IMR-90 (cell line): Measurements from ENCODE around the gene KDM5B. TPM values are rescaled to one million over a fixed set of nuclear protein-coding genes. Genes with fewer than 3 reads are reported as not detected.
A peak's percentile ranks its signal among the peaks of the same experiment; 100 is the strongest.

Experiments used
- ATAC-seq: fragments of 200-7000 bp; cut with Tn5 transposase; 2 replicates; pipeline ENCODE4 v1.9.1; 2020; ENCODE audit warnings: low read depth, mild to moderate bottlenecking, moderate library complexity
- BruUV-seq: library from RNA; stranded (reverse); fragments of 400-500 nt; replicated peaks from 2 replicates; lab custom pipeline; 2021; lab: Mats Ljungman, UMichigan
- CTCF ChIA-PET: fragments of 300-600 bp; formaldehyde crosslinking; extraction: SDS; loops from one replicate; lab custom pipeline; 2021; ENCODE audit warnings: antibody characterized with exemption; lab: Yijun Ruan, JAX
- POLR2A ChIA-PET: fragments of 300-600 bp; sonication (Branson Sonifier 250); formaldehyde crosslinking; loops from one replicate; lab custom pipeline; 2022; ENCODE audit warnings: antibody characterized with exemption; ENCODE audit not compliant: unreplicated experiment; lab: Charles Lee
- DNase-seq: peaks from one replicate; pipeline ENCODE4 v3.0.0; 2013
- H2AFZ ChIP-seq: replicated peaks from 2 replicates; pipeline ENCODE3; 2013; ENCODE audit warnings: low read length, mild to moderate bottlenecking; ENCODE audit not compliant: poor library complexity
- H2AK5ac ChIP-seq: 2 replicates; pipeline ENCODE4 v1.6.1; 2013; ENCODE audit warnings: low read depth, low read length, inconsistent platforms
- H2AK9ac ChIP-seq: replicated peaks from 2 replicates; pipeline ENCODE3; 2013; ENCODE audit warnings: mild to moderate bottlenecking, low read depth, low read length, moderate library complexity; ENCODE audit not compliant: poor library complexity
- H2BK120ac ChIP-seq: 2 replicates; pipeline ENCODE4 v1.6.1; 2013; ENCODE audit warnings: low read depth, low read length, inconsistent platforms
- H2BK15ac ChIP-seq: 3 replicates; pipeline ENCODE4 v1.6.1; 2013; ENCODE audit warnings: low read depth, low read length, inconsistent platforms
- H2BK20ac ChIP-seq: 2 replicates; pipeline ENCODE4 v1.6.1; 2013; ENCODE audit warnings: low read depth, mild to moderate bottlenecking, inconsistent platforms, low read length, moderate library complexity
- H2BK5ac ChIP-seq: 2 replicates; pipeline ENCODE4 v1.6.1; 2013; ENCODE audit warnings: mild to moderate bottlenecking, low read depth, low read length, inconsistent platforms; ENCODE audit not compliant: poor library complexity, severe bottlenecking
- H3K14ac ChIP-seq: replicated peaks from 2 replicates; pipeline ENCODE4 v1.6.1; 2013; ENCODE audit warnings: low read depth, low read length, inconsistent platforms
- H3K18ac ChIP-seq: 2 replicates; pipeline ENCODE4 v1.6.1; 2013; ENCODE audit warnings: low read depth, low read length, control low read depth
- H3K23ac ChIP-seq: 2 replicates; pipeline ENCODE4 v1.6.1; 2013; ENCODE audit warnings: low read depth, low read length, inconsistent platforms
- H3K27ac ChIP-seq: 2 replicates; pipeline ENCODE4 v1.5.1; 2013; ENCODE audit warnings: mild to moderate bottlenecking, control low read depth, low read length; ENCODE audit not compliant: insufficient read depth
- H3K27me3 ChIP-seq: 2 replicates; pipeline ENCODE4 v1.6.1; 2013; ENCODE audit warnings: low read length; ENCODE audit not compliant: control insufficient read depth, insufficient read depth
- H3K36me3 ChIP-seq: 2 replicates; pipeline ENCODE4 v1.6.1; 2013; ENCODE audit warnings: low read length, mixed read lengths; ENCODE audit not compliant: control insufficient read depth, insufficient read depth
- H3K4ac ChIP-seq: 2 replicates; pipeline ENCODE4 v1.6.1; 2013; ENCODE audit warnings: low read depth, low read length, inconsistent platforms
- H3K4me1 ChIP-seq: 2 replicates; pipeline ENCODE4 v1.6.1; 2013; ENCODE audit warnings: low read length, mixed read lengths; ENCODE audit not compliant: control insufficient read depth, insufficient read depth
- H3K4me2 ChIP-seq: 2 replicates; pipeline ENCODE4 v1.6.1; 2013; ENCODE audit warnings: low read depth, mild to moderate bottlenecking, control low read depth, low read length, moderate library complexity
- H3K4me3 ChIP-seq: 2 replicates; pipeline ENCODE4 v1.5.1; 2013; ENCODE audit warnings: low read depth, mild to moderate bottlenecking, control low read depth, low read length, moderate library complexity; ENCODE audit not compliant: insufficient read depth
- H3K56ac ChIP-seq: 2 replicates; pipeline ENCODE4 v1.6.1; 2013; ENCODE audit warnings: low read length, inconsistent platforms; ENCODE audit not compliant: insufficient read depth; ENCODE audit errors: extremely low read depth
- H3K79me1 ChIP-seq, 2 experiments: 2 replicates each; pipeline ENCODE4 v1.6.1; 2013; ENCODE audit warnings: low read length in 2 of 2, inconsistent platforms in 1 of 2, low read depth in 1 of 2
- H3K9ac ChIP-seq: 2 replicates; pipeline ENCODE4 v1.6.1; 2013; ENCODE audit warnings: low read depth, low read length, control low read depth
- H3K9me1 ChIP-seq: 2 replicates; pipeline ENCODE4 v1.6.1; 2013; ENCODE audit warnings: low read length, inconsistent platforms; ENCODE audit not compliant: insufficient read depth
- H3K9me3 ChIP-seq: 2 replicates; pipeline ENCODE4 v1.6.1; 2013; ENCODE audit warnings: low read length; ENCODE audit not compliant: control insufficient read depth, insufficient read depth
- H4K20me1 ChIP-seq: 2 replicates; pipeline ENCODE4 v1.6.1; 2013; ENCODE audit warnings: low read length, inconsistent platforms; ENCODE audit not compliant: insufficient read depth
- H4K5ac ChIP-seq: 2 replicates; pipeline ENCODE4 v1.6.1; 2013; ENCODE audit warnings: mild to moderate bottlenecking, low read depth, low read length, control low read depth
- H4K8ac ChIP-seq, 2 experiments: 2 replicates each; pipeline ENCODE4 v1.6.1; 2013; ENCODE audit warnings: low read depth in 2 of 2, low read length in 2 of 2, control low read depth in 1 of 2, inconsistent platforms in 1 of 2
- H4K91ac ChIP-seq: 2 replicates; pipeline ENCODE4 v1.6.1; 2013; ENCODE audit warnings: low read depth, low read length, inconsistent platforms; ENCODE audit not compliant: insufficient read depth
- CEBPB ChIP-seq: IDR thresholded peaks from 2 replicates; pipeline ENCODE4 v1.6.1; 2012; ENCODE audit warnings: low read depth, low read length, improper control_type of control experiment
- CHD1 ChIP-seq: IDR thresholded peaks from 2 replicates; pipeline ENCODE4 v1.6.1; 2012; ENCODE audit warnings: low read depth, low read length, improper control_type of control experiment
- FOS ChIP-seq: fragments of 150-350 bp; IDR thresholded peaks from 2 replicates; pipeline ENCODE4 v1.6.1; 2016; ENCODE audit warnings: low read depth, low read length
- MAZ ChIP-seq: IDR thresholded peaks from 2 replicates; pipeline ENCODE4 v1.6.1; 2012; ENCODE audit warnings: low read depth, mild to moderate bottlenecking, low read length, improper control_type of control experiment, moderate library complexity, borderline replicate concordance
- POLR2A ChIP-seq: IDR thresholded peaks from 2 replicates; pipeline ENCODE4 v1.6.1; 2012; ENCODE audit warnings: mild to moderate bottlenecking, low read depth, low read length
- RCOR1 ChIP-seq: IDR thresholded peaks from 2 replicates; pipeline ENCODE4 v1.6.1; 2012; ENCODE audit warnings: mild to moderate bottlenecking, low read length, improper control_type of control experiment; ENCODE audit not compliant: insufficient replicate concordance
- USF2 ChIP-seq: fragments of 150-350 bp; IDR thresholded peaks from 2 replicates; pipeline ENCODE4 v1.6.1; 2017; ENCODE audit warnings: mild to moderate bottlenecking, antibody characterized with exemption, low read length, low read depth
- WGBS, 2 experiments: methylation state at CpG; one replicate each; pipeline versions ENCODE4 v1.1.5 to v1.1.7; 2013; ENCODE audit warnings: missing lambda C conversion rate in 2 of 2; ENCODE audit not compliant: insufficient read length in 1 of 2; ENCODE audit errors: extremely low coverage in 2 of 2; 5-methylcytosine and 5-hydroxymethylcytosine counted together
- dilution Hi-C: fragments of 300-500 bp; cut with HindIII; formaldehyde crosslinking; loops from one replicate; pipeline ENCODE4 v1.14.3; 2018; ENCODE audit warnings: low sequenced_read_pairs; ENCODE audit not compliant: unreplicated experiment
- in situ Hi-C: fragments of 300-500 bp; cut with MboI; formaldehyde crosslinking; loops from 3 replicates; pipeline ENCODE4 v1.14.3; 2019; ENCODE audit warnings: low sequenced_read_pairs, inconsistent platforms, mixed read lengths
- intact Hi-C: fragments of 100-400 bp; cut with micrococcal nuclease; formaldehyde crosslinking; loops from 2 replicates; pipeline ENCODE4 v1.10.0; 2022
- polyA plus RNA-seq, 3 experiments: library from polyadenylated mRNA; depleted of rRNA; stranded (reverse); fragments of >200 nt; gene quantifications; 2 replicates each; pipeline ENCODE4 v1.2.3, GENCODE V29; 2012; ENCODE audit warnings: low replicate concordance in 1 of 3
- total RNA-seq: library from RNA; depleted of rRNA; stranded (reverse); fragments of >200 nt; gene quantifications from 2 replicates; pipeline ENCODE4 v1.2.3, GENCODE V29; 2012

Gene KDM5B
- total and polyA plus RNA-seq, 2 of the 4 experiments (the other 2 are of a cell fraction) = 28.8 to 82.1 TPM

- Histone ChIP-seq H3K14ac (no peak overlapping the region), H3K4me1 (no peaks in the 10 kb centered on the region), H2BK120ac (no peak overlapping the region), H4K5ac (no peak overlapping the region), H3K27ac (no peak overlapping the region), H4K8ac (no peak overlapping the region), H2BK15ac (no peak overlapping the region), H3K9ac (no peak overlapping the region), H3K9me3 (no peaks in the 10 kb centered on the region), H2AK5ac (no peak overlapping the region), H4K91ac (no peak overlapping the region), H3K56ac (no peak overlapping the region), H3K23ac (no peak overlapping the region), H3K79me1 (no peaks in the 10 kb centered on the region), H3K27me3 (peaks cover 84% of the 10 kb centered on the region), H3K9me1 (no peaks in the 10 kb centered on the region), H2AFZ (no peak overlapping the region), H2BK20ac (no peak overlapping the region), H3K4ac (no peak overlapping the region), H3K4me2 (no peak overlapping the region), H3K36me3 (no peaks in the 10 kb centered on the region), H3K18ac (no peak overlapping the region), H4K20me1 (peaks cover 3% of the 10 kb centered on the region; the same call in 1 of the 2 replicates), H2BK5ac (no peak overlapping the region), H2AK9ac (no peak overlapping the region), H3K4me3 (no peak overlapping the region)
- in situ Hi-C loops = no loop called here
- ATAC-seq = no peak
- 40% methylated on average over 1 of the region's 3 CpGs; no CpG with 5 or more reads in 1 of the 2 experiments for WGBS, 2 experiments
- CTCF ChIA-PET = interaction anchor here (0.6 kb wide), 1 partner anchor 279 kb away, joined by 7 read pairs; no protein-coding TSS in a partner anchor
- DNase-seq = no peak
- BruUV-seq = no TSS peak
- dilution Hi-C loops = no loop called here
- POLR2A ChIA-PET = interaction anchor here (0.5 kb wide), 1 partner anchor 360 kb away, joined by 5 read pairs; no protein-coding TSS in a partner anchor
- intact Hi-C loops = no loop called here
- no peak for TF ChIP-seq RCOR1
- no peak for TF ChIP-seq POLR2A
- TF ChIP-seq CHD1 = no peak
- 0 out of 2 replicates have a peak, but pooled peaks have one; percentile 27 for TF ChIP-seq CEBPB
- no peak for TF ChIP-seq FOS
- TF ChIP-seq MAZ = no peak
- TF ChIP-seq USF2 = no peak
Observed at GRCh38 chr1:202701200-202701599, 107.0 kb downstream of the KDM5B start.
